ENCODE measurements around the gene DENND2C.

- TF ChIP-seq CTCF (IDR thresholded peaks at IDR 0.05) (no peak), POLR2A (IDR thresholded peaks at IDR 0.05) (no peak)
Observed at GRCh38 chr1:114677691-114678090, 7.8 kb upstream of the DENND2C start.

All from adrenal gland (tissue), 5 donors.